ENCODE results near the gene CASZ1.

Gene CASZ1

DNA sequence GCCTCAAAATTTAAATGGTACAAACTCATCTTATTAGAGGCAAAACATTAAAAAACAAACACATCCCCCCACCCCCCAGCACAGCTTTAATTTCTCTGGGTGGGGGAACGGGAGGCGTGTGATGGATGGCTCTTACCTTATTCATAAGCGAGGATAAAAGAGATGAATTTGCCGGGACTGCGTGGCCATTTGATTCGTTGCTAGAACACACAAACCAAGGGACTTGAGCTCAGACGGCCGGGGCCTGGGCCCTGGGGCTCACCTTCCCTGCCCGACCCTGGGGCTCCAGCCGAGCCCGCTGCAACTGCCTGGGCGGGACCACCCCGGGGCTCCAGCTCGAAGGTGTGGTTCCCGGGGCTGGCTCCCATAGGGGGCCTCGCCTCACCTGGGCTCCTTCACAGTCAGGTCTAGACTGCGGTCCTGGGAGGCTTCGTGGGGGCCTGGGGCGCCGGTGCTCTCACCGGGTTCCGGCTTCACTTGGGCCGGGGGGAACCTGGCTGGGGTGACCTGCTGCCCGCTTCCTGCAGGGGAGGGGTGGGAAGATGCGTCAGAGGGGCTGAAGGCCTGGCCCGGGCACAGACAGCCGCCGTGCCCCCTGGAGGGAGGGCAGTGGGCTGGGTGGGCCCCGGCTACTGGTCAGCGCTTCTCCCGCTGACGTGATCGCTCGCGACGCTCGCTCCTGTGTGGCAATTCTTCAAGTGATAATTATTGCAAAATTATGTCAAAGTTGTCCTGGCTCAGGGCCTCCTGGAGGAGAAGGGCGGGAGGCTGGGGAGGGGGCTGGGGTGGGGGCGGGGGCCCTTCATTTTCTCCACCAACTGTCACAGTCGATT lies 145.7 kb downstream of the CASZ1 start:
- DNase-seq = no peak

DNA sequence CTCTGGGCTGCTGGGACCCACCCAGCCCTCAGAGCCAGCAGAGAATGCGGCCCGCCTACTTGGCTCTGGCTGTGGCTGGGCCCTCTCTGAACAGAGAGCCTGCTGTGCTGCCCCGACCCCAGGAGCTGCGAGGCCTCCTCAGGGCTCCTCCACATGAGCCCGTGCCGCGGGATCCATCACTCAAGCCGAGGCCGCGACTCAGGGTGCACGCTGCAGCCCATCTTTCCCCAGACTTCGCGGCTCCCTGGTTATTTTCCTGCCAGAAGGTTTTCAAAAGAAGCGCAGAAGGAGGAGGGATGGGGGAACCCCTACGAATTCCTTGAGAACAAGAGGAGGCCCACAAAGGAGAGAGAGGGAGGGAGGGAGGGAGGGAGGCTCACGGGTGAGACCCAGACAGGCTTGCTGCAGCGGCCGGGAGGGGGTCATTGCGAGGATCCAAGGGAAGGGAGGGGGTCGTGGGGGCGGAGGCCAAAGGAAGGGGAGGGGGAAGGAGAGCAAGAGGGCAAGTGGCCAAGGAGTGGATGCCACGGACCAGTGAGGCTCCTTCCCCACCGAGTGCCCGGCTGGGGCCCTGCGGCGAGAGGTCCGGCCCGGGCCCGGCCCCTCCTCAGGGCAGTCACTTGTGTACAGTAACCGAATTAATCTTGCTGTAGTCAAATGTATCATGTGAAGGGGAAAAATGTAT lies 146.8 kb downstream of the CASZ1 start:
- DNase-seq = no peak

DNA sequence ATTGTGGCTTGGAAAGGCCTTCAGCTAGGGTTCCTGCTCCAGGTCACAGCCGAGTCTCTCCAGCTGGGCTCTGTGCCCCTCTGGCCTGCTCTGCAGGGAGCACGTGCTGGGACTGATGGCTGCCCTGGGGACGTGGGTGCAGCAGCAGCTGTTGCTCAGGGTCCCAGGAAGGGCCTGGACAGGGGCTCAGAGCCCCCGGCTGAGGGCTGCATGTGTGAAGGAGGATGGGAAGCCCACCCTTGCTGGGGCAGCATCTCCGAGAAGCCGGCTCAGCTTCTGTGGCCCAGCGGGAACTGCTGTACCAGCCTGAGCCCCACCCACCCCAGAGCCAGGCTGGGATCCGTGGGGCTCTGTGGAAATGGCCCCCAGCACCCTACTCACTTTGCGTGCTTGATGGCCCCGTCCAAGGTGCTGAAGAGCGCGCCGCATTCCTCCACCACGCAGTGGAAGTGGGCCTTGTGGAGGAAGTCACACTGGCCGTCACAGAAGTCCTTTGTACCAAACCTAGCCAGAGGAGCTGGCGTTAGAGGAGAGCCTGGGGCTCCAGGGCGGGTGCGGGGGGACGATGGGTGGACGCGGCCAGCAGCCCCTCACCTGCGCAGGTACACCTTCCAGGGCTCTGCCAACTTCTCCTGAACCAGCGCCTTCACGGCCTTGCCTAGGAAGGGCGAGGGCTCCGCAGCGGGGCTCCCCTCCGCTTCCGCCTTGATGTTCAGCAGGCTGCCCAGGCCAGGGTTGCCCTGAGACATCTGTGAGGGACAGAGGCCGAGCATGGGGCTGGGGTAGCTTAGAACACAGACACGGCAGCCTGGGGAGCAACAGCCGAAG lies 147.5 kb downstream of the CASZ1 start:
- DNase-seq = no peak

DNA sequence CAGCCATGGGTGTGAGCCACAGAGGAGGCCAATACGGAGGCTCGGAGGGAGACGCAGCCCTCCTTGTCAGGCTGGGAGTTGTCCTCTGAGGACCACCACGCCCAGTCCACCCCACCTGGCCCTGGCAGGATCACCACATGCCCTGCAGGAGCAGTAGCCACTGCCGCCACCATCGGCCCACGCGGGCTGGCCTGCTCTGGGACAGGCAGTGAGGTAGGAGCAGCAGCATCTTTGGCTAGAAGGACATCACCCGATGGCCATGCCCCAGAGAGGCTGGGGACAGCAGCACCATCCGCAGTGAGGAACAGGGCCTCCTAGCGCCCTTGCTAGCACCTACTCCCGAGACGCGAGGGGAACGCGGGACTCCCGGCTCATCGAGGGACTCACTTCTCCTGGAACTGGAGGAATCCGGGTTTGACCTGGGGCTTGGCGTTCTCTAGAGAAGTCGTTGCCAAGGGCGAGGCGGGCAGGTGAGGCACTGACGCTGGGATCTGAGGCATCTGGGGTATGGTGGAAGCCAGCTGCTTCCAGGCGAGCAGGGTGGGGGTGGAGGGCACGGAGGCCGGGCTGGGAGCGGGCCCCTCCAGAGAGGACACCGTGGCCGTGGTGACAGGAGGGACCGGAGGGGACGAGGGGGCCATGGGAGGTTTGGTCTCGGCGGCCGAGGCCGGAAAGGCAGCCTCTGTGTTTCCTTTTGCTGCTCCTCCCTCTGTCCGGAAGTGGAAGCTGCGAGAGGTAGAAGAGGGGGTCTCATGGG lies 148.9 kb downstream of the CASZ1 start:
- no peak for DNase-seq

DNA sequence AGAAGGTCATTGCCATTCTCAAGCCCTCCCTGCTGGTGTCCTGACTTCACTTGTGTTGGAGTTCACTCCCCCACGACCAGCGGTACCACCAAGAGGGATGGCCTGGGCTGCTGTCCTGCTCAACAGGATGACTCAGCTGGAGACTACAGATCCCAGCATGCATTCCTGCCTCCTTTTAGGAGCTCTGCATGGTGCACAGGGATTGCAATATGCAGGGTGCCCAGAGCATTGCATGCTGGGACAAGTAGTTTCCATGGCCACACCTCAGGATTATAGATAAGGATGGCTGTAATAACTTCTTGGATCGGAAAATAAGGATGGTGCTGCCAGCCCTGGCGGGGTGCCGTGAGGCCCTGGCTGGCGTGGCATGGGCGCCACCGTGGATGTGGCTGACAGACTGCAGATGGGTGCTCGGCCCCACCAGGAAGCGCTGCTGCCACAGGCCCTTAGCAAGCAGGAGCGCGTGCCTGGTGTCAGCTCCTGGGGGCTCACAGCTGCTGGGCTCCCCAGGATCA lies 150.0 kb downstream of the CASZ1 start:
- no peak for DNase-seq

DNA sequence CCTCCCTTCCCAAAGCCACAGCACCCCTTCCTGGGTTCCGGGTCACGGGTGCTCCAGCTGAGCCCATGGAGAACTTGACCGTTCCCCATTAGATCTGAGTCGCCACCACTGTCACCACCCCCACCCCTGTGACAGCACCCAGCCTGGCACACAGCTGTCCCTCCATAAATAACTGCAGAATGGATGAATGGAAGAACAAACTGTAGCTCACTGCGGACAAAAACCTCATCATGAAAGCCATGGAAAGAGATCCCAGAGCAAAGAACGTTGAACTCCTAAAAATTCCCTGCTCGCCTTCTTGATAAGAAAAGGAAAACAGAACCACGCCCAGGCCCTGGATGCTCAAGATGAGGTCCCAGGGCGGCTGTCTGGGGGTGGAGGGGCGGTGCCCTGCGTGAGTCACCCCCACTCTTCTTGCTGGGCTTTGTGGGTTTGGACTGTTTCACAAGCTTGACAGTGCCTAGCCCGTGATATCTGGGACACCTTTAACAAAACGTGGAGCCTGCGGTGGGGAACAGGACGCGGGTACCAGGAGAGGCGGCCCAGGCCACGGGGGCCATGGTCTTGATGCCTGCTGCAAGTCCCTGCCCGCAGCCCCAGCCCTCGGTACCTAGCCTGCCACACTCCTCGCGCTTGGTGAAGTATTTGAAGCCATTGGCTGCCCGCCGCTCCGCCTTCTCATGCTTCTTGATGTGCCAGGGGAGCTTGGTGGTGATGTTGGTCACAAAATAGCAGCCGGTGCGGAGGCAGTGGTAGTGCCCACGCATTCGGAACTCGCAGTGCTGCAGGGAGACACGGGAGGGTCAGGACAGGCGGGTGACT lies 151.9 kb downstream of the CASZ1 start:
- no peak for DNase-seq

DNA sequence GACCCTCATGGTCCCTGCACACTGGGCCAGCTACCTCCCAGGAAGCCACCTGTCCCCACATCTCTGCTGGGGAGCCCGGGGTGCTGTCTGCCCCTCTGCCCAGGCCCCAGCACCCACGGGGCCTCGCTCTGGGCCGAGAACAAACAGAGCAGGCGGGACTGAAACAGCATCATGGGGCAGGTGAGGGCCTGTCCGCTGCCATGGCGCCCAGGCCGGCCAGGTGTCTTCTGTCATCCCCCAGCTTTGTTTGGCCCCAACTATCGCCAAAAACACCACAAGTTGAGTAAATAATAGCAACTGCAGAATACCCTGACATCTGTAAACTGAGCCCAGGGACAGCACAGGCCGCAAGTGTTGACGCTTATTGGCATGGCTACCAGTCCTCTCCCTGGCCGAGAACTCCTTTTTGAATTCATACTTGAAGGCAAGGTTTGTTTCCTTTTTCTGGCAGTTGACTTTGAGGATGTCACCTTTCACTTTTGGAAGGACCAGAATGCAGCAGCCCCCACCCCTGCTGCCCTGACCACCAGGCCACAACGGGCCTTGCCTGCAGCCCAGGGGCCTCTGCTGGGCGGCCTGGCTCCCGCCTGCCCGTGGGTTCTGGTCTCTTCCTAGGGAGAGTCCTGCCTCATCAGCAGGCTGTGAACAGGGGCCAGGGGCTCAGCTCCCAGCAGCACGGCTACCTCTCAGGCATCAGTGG lies 152.7 kb downstream of the CASZ1 start:
- no peak for DNase-seq

DNA sequence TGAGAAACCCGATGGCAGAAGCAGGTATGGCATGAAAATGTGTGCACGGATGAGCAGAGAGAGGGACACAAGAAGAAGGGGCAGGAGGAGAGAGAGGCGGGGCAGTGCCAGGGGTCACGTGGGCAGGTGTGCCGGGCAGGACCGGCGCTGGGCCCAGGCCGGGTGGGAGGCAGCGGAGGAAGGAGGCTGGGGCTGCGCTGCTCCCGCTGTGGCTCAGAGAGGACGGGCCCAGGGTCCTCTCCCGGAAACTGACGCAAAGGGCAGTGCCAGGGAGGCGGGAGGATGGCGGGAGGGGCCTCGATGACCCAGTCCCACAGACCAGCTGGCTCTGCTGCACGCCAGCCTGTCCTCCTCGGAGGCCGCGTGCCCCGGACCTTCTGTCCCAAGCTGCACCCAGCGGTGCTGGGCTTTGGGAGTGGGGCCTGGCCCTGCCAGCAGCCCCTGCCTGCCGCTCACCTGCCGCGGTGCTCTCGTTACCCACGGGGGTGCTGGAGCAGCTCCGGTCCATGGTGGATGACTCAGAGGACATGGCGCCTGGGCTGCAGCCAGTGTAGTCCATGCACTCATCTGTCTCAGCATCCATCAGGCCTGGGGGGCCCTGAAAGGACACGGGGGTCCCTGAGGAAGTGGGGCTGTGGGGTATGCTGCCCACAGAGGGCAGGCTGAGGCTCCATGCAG lies 153.9 kb downstream of the CASZ1 start:
- DNase-seq = no peak

DNA sequence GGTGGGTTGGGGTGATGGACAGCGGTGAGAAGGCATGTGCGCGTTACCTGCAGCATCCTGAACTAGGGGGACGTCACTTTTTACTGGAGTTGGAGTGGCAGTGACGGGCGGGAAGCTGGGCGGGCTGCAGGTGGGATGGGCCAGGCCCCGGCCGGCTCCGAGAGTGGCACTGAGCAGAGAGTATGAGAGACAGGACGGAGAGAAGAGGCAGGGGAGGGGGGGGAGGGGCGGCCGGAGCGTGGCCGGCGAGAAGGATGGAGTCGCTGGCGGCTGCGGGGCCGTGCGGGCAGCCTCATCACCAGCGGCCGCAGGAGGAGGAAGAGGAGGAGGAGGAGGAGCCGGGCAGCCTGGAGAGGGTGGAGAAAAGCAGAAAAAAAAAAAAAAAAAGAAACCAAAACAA lies 154.5 kb downstream of the CASZ1 start:
- DNase-seq = no peak

DNA sequence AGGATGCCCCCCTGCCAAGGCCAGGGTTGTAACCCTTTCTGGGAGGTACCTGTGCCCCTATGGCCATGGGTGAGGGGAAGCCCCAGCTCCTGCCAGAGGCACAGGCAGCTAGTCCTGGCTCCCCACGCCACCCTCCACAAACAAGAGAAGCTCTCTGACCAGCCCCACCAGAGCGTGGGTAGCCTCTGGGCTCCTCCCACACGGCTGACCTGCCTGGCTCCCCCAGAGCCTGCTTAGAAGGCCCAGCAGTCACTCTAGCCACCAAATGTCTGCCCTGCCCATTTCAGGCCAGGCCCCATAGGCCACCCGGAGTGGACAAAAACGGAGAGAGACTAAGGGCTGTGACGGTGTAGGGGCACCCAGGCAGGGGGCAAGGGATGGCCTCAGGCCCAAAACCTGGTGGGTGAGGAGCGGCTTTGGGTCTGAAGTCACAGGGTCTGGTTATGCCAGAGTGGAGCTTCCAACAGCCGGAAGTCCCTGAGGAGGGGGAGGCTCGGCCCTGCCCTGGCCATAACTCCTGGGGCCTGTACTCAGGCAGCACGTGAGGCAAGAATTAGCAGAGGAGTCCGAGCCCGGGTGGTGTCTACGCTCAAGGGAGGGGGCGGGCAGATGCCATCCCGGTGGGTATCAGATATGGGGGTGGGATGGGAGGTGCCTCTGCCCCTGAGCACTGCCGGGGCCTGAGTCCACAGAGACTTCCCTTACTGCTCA lies 155.4 kb downstream of the CASZ1 start:
- no peak for DNase-seq

DNA sequence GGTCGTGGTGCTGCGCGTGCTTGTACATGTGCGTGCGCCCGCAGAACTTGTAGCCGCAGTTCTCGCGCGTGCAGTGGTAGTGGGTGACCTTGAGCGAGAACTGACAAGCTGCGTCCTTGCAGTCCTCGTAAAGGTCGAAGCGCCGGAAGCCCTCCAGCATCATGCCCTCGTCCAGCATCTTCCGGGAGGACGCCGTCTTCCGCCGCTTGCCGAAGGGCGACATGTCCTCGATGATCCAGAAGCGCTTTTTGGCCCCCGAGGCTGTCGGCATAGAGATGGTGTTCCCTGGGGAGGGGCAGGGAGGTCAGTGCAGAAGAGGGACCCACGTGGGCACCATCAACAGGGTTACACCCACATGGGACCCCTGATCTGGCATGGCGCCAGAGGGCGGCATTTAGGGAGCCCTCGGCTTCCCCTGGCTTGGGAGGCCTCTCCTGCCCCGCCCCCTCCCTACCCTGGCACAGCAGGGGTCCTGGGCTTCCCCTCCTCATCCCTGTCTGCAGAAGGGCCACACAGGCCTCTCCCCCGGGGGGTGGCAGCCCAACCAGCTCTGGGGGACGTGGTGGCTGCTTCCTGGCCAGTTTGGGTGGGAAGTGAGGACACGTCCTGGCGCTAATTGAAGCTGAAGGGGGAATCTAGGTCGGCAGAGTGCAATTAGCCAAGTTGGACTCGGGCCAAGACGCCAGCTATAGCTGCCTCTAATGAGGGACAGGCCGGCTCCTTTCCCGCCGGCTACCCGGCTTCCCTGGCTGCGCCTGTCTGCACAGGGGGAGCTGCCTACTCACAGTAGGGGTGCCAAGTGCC lies 156.5 kb downstream of the CASZ1 start:
- no peak for DNase-seq

DNA sequence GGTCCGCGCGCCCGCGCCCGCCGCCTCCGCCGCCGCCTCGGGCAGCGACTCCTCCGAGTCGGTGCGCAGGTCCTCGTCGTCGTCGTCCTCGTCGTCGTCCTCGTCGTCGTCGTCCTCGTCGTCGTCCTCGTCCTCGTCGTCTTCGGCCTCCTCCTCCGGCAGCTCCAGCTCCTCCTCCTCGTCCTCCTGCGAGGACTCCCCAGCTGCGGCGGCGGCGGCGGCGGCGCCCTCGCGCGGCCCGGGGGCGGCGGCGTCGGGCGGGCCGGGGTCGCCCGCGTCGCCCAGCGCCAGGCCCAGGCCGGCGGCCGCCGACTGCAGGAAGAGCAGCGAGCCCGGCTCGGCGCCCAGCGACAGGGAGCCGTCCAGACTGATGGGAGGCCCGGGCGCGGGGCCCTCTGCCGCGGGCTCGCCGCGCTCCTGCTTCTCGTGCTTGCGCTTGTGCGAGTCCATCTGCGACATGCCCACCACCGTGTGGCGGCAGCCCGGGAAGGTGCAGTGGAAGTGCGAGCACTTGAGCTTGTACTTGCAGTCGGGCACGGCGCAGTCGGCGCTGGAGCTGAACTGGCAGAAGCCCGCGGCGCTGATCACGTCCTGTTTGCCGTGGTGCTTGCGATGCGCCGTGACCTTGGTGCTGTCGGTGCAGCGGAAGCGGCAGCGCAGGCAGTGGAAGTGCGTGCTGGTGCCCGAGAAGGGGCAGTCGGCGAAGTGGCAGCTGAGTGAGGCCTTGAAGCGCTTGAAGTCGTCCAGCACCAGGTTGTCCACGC lies 157.3 kb downstream of the CASZ1 start:
- no peak for DNase-seq

DNA sequence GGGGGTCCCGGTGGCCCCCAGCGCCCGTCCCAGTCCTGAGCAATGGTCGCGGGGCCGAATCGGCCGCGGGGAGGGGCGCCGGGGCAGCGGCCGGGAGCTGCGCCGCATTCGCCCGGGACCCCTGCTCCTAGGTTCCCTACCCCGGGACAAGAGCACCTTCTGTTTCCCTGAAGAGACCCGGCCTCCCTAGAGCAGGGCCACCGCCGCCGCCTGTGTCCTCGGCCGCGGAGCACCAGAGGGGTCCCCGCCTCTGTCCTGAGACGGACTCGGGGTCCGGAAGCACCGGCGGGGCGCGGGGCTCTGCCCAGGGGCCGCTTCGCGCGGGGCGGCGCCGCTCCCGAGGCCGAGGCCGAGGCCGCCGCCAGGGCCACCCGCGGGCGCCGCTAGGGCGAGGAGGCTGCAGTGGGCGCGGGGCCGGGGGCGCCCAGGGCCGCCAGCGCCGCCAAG lies 157.9 kb downstream of the CASZ1 start:
- DNase-seq = no peak

DNA sequence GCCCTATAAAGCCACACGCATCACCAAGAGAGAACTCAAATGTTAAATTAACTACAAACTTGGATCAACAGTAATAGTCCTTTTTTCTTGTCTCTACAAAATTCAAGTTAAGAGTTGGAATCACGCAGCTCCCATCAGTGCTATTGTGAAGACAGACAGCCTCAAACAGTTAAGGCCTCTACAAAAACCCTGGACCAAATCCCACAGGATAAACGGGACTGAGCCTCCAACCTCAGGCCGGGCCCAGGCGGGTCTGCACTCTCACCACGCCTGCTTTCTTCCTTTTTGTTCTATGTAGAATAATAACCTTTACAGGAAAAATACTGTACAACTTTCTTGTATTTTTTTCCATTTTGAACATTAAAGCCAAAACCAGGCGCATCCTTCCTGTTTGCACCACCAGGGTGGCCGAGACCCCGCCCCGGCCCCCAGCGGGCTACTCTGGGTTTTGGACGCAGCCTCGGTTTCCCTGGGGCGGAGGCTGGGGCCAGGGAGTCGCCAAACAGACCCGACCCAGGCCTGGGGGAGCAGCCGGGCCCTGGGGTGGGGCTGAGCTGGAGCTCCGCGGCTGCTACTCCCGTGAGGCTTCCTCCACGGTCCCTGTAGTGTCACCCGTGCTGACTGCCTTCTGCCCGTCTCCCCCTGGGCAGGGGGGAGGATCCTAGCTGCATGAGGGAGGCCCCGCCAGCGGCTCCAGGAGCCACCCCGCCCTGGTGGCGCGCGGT lies 158.4 kb downstream of the CASZ1 start:
- no peak for DNase-seq

DNA sequence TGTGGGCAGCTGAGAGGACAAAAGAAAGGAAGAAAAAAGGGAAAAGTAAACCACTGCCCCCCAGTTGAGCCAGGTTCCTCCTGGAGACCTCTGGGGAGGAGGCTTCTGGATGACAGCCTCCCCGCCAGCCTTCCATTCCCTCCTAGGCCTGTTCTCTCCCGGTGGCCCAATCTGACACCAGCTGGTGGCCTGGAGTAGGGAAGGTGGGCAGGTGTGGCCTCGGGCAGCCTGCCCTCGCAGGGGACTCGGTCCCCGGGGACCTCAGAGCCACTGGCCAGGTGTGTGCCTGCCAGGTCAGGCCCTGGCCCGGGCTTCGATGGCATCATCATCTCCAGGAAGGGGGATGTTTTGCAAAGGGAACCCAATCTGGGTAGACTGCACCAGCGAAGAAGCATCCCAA lies 159.0 kb downstream of the CASZ1 start:
- DNase-seq = no peak

DNA sequence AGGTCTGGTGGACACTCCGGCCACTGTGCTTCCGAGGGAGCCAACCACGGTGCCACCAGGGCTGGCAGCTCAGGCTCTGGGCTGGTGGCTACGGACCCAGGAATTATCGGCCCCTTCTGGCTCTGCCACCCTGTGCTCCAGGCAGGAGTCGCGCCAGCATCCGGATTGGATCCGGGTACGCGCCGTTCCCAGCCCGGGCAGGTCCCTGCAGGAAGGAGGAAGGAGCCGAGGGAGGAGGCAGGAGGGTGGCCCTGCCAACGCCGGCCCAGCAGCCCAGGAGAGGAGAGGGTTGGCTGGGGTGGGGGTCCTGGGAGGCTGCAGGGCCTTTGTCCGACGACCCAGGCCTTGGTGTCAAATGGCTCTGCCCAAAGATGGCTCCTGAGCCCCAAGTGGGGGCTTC lies 160.5 kb downstream of the CASZ1 start:
- no peak for DNase-seq

Data from NK-92 treated with Interleukin-12 subunit alpha and Interleukin-12 subunit beta, amount 100 ng/mL, for 24 hours (cell line).